ENCODE measurements around the gene RNASEH2B. TPM values are rescaled to one million over a fixed set of nuclear protein-coding genes. Genes with fewer than 3 reads are reported as not detected.

RNASEH2B gene
- total and polyA plus RNA-seq, 4 donors = 31.2 to 97.4 (median 48.2) TPM

- Histone ChIP-seq H3K36me3 (ENCODE audit: control insufficient read depth, insufficient read depth, low read length) (no peaks in the 10 kb centered on the region), H3K4me1 (ENCODE audit: control insufficient read depth, insufficient read depth, low read length) (no peaks in the 10 kb centered on the region), H3K4me3 (ENCODE audit: low read depth, low read length) (no peak overlapping the region), H3K9me3 (ENCODE audit: control insufficient read depth, insufficient read depth, low read length) (peaks cover 9% of the 10 kb centered on the region), H3K27me3 (ENCODE audit: control insufficient read depth, insufficient read depth, low read length) (no peaks in the 10 kb centered on the region), H3K27ac (ENCODE audit: low read depth, low read length) (no peak overlapping the region)
- WGBS (ENCODE audit: insufficient coverage) = no CpG with 5 or more reads among the region's 2 CpGs
- no peak for DNase-seq (ENCODE audit: low read depth in 4 of 6, low spot score in 6 of 6)
Observed at GRCh38 chr13:50928102-50928501, 18.5 kb downstream of the RNASEH2B start.

DNA sequence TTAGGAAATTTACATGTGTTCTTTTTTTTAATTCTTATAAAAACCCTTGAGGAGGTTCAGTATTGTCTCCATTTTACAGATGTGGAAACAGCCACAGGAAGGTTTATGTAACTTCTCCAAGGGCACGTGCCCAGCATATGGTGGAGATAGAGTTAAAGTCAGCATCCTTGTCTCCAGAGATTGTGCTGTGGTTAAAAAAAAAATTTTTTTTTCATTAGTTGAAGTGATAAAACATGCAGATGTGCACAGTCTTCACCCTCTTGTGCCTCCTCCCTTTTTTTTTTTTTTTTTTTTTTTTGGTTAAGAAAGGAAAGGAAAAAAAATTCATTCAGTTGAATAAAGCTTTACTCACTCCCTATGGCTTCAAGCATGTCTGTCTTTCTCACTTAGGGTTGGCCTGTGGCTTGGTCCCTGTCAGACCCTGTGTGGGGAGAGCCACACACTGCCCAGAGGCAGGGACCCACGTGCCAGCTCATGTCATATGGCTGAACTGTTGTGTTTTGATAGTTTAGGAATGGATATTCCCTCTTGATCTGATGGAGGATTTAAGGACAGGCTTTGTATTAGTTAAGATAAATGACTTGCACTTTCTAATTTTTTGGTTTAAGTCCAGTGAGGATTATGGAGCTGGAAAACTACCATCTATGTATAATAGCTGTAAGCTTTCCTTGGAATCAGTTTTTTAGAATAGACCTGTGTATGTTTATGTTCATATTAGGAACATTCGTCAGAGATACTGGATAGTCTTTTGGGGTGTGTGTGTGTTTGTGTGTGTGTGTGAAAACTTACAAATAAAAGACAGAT is 19.3 kb downstream of the RNASEH2B start:
- peaks cover 7% of the 10 kb centered on the region for H3K9me3 ChIP-seq (ENCODE audit: control insufficient read depth, insufficient read depth, low read length)
- WGBS (ENCODE audit: insufficient coverage) = 82% methylated on average over 2 of the region's 3 CpGs
- DNase-seq (ENCODE audit: low read depth in 4 of 6, low spot score in 6 of 6) = no peak
- H3K4me3 ChIP-seq (ENCODE audit: low read depth, low read length) = no peak overlapping the region
- no peaks in the 10 kb centered on the region for H3K27me3 ChIP-seq (ENCODE audit: control insufficient read depth, insufficient read depth, low read length)
- H3K4me1 ChIP-seq (ENCODE audit: control insufficient read depth, insufficient read depth, low read length) = no peaks in the 10 kb centered on the region
- H3K27ac ChIP-seq (ENCODE audit: low read depth, low read length) = no peak overlapping the region
- no peaks in the 10 kb centered on the region for H3K36me3 ChIP-seq (ENCODE audit: control insufficient read depth, insufficient read depth, low read length)

- Histone ChIP-seq H3K27me3 (ENCODE audit: control insufficient read depth, insufficient read depth, low read length) (no peaks in the 10 kb centered on the region), H3K36me3 (ENCODE audit: control insufficient read depth, insufficient read depth, low read length) (no peaks in the 10 kb centered on the region), H3K4me3 (ENCODE audit: low read depth, low read length) (no peak overlapping the region), H3K27ac (ENCODE audit: low read depth, low read length) (no peak overlapping the region), H3K4me1 (ENCODE audit: control insufficient read depth, insufficient read depth, low read length) (no peaks in the 10 kb centered on the region), H3K9me3 (ENCODE audit: control insufficient read depth, insufficient read depth, low read length) (no peaks in the 10 kb centered on the region)
- no peak for DNase-seq (ENCODE audit: low read depth in 4 of 6, low spot score in 6 of 6)
- WGBS (ENCODE audit: insufficient coverage) = 100% methylated on average over 4 of the region's 6 CpGs
Observed at GRCh38 chr13:50932091-50932490, 22.5 kb downstream of the RNASEH2B start.

DNA sequence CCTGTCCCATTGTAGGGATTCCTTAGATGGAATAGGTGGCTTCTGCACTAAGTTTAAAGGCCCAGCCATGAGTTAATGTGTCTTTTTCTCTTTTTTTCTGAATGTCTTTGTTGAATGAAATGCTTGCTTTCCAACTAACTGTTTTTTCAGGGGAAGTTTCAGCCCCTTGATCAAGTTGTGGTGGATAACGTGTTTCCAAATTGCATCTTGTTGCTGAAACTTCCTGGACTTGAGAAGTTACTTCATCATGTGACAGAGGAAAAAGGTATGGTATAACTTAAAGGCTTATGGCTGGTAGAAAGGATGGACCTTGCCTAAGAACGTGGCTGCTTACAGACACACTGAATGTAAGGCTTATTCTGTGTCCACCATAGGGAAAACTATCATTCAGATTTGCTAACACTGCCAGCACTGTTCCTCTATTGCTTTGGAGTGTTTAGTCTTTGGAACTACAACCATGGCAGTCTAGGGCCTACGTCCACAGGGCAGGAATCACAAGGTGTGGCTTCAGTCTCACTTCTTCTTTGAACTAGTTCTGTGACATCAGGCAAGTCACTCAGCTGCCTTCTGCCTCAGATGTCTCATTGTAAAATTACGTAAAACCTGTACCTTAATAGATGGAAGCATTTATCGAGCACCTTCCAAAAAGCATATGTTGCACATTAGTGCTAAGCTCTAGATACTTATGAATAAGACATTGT is 25.3 kb downstream of the RNASEH2B start:
- 94% methylated on average over 4 of the region's 5 CpGs for WGBS (ENCODE audit: insufficient coverage)
- Histone ChIP-seq H3K36me3 (ENCODE audit: control insufficient read depth, insufficient read depth, low read length) (no peaks in the 10 kb centered on the region), H3K4me1 (ENCODE audit: control insufficient read depth, insufficient read depth, low read length) (no peaks in the 10 kb centered on the region), H3K27ac (ENCODE audit: low read depth, low read length) (no peak overlapping the region), H3K9me3 (ENCODE audit: control insufficient read depth, insufficient read depth, low read length) (peaks cover 1% of the 10 kb centered on the region), H3K27me3 (ENCODE audit: control insufficient read depth, insufficient read depth, low read length) (no peaks in the 10 kb centered on the region), H3K4me3 (ENCODE audit: low read depth, low read length) (no peak overlapping the region)
- no peak for DNase-seq (ENCODE audit: low read depth in 4 of 6, low spot score in 6 of 6)

DNA sequence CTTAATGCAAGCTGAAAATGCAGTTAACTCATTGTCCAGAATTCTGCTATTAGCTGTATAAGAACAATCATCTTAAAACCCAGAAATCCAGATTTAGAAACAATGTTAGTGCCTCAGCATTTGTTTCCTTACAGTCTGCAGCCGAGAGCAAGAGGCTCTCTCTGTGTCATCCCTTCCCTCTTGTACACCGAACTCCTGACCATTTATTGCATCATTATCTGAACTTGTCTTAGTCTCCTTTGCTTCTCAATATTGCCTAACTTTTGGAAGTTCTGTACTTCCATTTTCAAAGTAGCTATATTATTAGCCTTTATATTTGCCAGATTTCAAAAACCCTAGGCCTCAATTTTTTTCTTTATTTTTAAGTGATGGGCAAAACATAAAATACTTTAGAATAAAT is 27.1 kb downstream of the RNASEH2B start:
- no peaks in the 10 kb centered on the region for H3K27me3 ChIP-seq (ENCODE audit: control insufficient read depth, insufficient read depth, low read length)
- no peak overlapping the region for H3K4me3 ChIP-seq (ENCODE audit: low read depth, low read length)
- no peaks in the 10 kb centered on the region for H3K4me1 ChIP-seq (ENCODE audit: control insufficient read depth, insufficient read depth, low read length)
- DNase-seq (ENCODE audit: low read depth in 4 of 6, low spot score in 6 of 6) = no peak
- H3K36me3 ChIP-seq (ENCODE audit: control insufficient read depth, insufficient read depth, low read length) = no peaks in the 10 kb centered on the region
- H3K27ac ChIP-seq (ENCODE audit: low read depth, low read length) = no peak overlapping the region
- 92% methylated on average over 2 of the region's 2 CpGs for WGBS (ENCODE audit: insufficient coverage)
- peaks cover 1% of the 10 kb centered on the region for H3K9me3 ChIP-seq (ENCODE audit: control insufficient read depth, insufficient read depth, low read length)

GRCh38 chr13:50940509-50940908 is 30.9 kb downstream of the RNASEH2B start:
- no peaks in the 10 kb centered on the region for H3K36me3 ChIP-seq (ENCODE audit: control insufficient read depth, insufficient read depth, low read length)
- peaks cover 1% of the 10 kb centered on the region for H3K9me3 ChIP-seq (ENCODE audit: control insufficient read depth, insufficient read depth, low read length)
- H3K27ac ChIP-seq (ENCODE audit: low read depth, low read length) = no peak overlapping the region
- no peak overlapping the region for H3K4me3 ChIP-seq (ENCODE audit: low read depth, low read length)
- H3K27me3 ChIP-seq (ENCODE audit: control insufficient read depth, insufficient read depth, low read length) = no peaks in the 10 kb centered on the region
- no peak for DNase-seq (ENCODE audit: low read depth in 4 of 6, low spot score in 6 of 6)
- 91% methylated on average over 2 of the region's 2 CpGs for WGBS (ENCODE audit: insufficient coverage)
- no peaks in the 10 kb centered on the region for H3K4me1 ChIP-seq (ENCODE audit: control insufficient read depth, insufficient read depth, low read length)

- no peak overlapping the region for H3K4me3 ChIP-seq (ENCODE audit: low read depth, low read length)
- peaks cover 1% of the 10 kb centered on the region for H3K9me3 ChIP-seq (ENCODE audit: control insufficient read depth, insufficient read depth, low read length)
- H3K36me3 ChIP-seq (ENCODE audit: control insufficient read depth, insufficient read depth, low read length) = no peaks in the 10 kb centered on the region
- H3K27me3 ChIP-seq (ENCODE audit: control insufficient read depth, insufficient read depth, low read length) = no peaks in the 10 kb centered on the region
- no peak for DNase-seq (ENCODE audit: low read depth in 4 of 6, low spot score in 6 of 6)
- WGBS (ENCODE audit: insufficient coverage) = 100% methylated on average over 2 of the region's 2 CpGs
- H3K27ac ChIP-seq (ENCODE audit: low read depth, low read length) = no peak overlapping the region
- no peaks in the 10 kb centered on the region for H3K4me1 ChIP-seq (ENCODE audit: control insufficient read depth, insufficient read depth, low read length)
Observed at GRCh38 chr13:50941146-50941545, 31.6 kb downstream of the RNASEH2B start.

GRCh38 chr13:50942630-50943311 is 33.2 kb downstream of the RNASEH2B start:
- H3K4me3 ChIP-seq (ENCODE audit: low read depth, low read length) = no peak overlapping the region
- DNase-seq (ENCODE audit: low read depth in 4 of 6, low spot score in 6 of 6) = no peak
- no peaks in the 10 kb centered on the region for H3K36me3 ChIP-seq (ENCODE audit: control insufficient read depth, insufficient read depth, low read length)
- WGBS (ENCODE audit: insufficient coverage) = 0% methylated on average over 1 of the region's 3 CpGs
- H3K27ac ChIP-seq (ENCODE audit: low read depth, low read length) = no peak overlapping the region
- no peaks in the 10 kb centered on the region for H3K27me3 ChIP-seq (ENCODE audit: control insufficient read depth, insufficient read depth, low read length)
- no peaks in the 10 kb centered on the region for H3K4me1 ChIP-seq (ENCODE audit: control insufficient read depth, insufficient read depth, low read length)
- H3K9me3 ChIP-seq (ENCODE audit: control insufficient read depth, insufficient read depth, low read length) = no peaks in the 10 kb centered on the region

DNA sequence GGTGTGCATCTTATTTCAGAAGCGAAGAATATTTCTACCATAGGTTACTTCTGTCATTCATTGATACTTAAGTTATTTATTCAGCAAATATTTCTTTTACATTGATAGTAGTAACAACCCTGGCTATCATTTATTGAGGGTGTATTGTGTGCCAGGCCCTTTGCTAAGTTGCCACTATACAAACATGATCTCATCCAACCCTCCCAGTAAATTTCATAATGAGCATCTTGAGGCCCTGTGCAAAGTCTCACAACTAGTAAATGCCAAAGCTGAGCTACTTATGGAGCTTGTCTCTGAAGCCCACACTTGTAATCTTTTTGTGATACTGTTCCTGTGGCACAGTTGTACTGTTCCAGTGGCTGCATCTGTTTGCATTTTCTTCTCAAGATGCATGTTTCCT is 36.1 kb downstream of the RNASEH2B start:
- Histone ChIP-seq H3K4me1 (ENCODE audit: control insufficient read depth, insufficient read depth, low read length) (no peaks in the 10 kb centered on the region), H3K36me3 (ENCODE audit: control insufficient read depth, insufficient read depth, low read length) (no peaks in the 10 kb centered on the region), H3K27me3 (ENCODE audit: control insufficient read depth, insufficient read depth, low read length) (no peaks in the 10 kb centered on the region), H3K4me3 (ENCODE audit: low read depth, low read length) (no peak overlapping the region), H3K9me3 (ENCODE audit: control insufficient read depth, insufficient read depth, low read length) (no peaks in the 10 kb centered on the region), H3K27ac (ENCODE audit: low read depth, low read length) (no peak overlapping the region)
- no CpG with 5 or more reads among the region's 1 CpG for WGBS (ENCODE audit: insufficient coverage)
- DNase-seq (ENCODE audit: low read depth in 4 of 6, low spot score in 6 of 6) = no peak
